Testis (tissue), 2 donors: Measurements from ENCODE around the gene MCF2L.

Experiments
- CTCF ChIP-seq, 3 experiments: fragments of 450-650 bp in 2 of 3; fragments of 200-600 bp in 1 of 3; sonication (generic) in 1 of 3; IDR thresholded peaks; one replicate each; pipeline ENCODE4 v1.5.1; 2016 to 2019; ENCODE audit warnings: antibody characterized with exemption in 3 of 3, mild to moderate bottlenecking in 2 of 3, moderate library complexity in 1 of 3
- POLR2A ChIP-seq: fragments of 450-650 bp; IDR thresholded peaks from one replicate; pipeline ENCODE4 v1.6.1; 2017; ENCODE audit warnings: antibody characterized with exemption, mild to moderate bottlenecking, moderate library complexity

DNA sequence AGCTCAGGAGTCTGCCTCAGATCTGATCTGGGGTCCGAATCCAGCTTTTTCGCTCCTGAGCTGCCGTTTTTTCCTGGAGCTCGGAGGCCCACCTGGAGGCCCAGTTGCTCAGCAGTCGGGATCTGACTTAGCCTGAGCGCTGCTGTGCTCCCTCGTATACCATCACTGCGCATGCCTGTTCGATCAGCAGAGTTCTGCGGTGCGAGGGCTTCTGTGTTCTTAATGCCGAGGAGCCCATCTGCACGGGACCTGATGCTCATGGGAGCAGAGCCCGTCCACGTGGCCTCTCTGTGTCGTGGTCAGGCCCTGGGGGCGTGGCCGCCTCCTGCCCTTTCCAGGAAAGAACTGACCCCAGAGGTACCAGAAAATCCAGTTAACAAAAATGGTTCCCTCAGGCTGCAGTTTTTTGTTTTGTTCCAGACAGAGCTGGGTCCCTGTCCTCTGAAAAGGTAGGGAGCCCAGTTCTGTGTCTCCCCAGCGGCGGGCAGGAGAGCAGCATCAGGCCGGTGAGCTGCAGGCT lies 57.4 kb downstream of the MCF2L start:
- TF ChIP-seq CTCF (IDR thresholded peaks at IDR 0.05) (no peak), POLR2A (no peak)
